Measurements from ENCODE around the gene PAFAH1B1. TPM values are rescaled to one million over a fixed set of nuclear protein-coding genes. Genes with fewer than 3 reads are reported as not detected.
A peak's percentile ranks its signal among the peaks of the same experiment; 100 is the strongest.

PAFAH1B1 gene
- total RNA-seq, 3 donors from 2014 or later = 122 to 133 (median 130) TPM

- DNase-seq (no peak), ATAC-seq (no peak)
- Mint-ChIP-seq H3K36me3 (ENCODE audit: insufficient read depth) (peaks cover 7% of the 10 kb centered on the region), H3K4me3 (no peak overlapping the region), H3K27me3 (ENCODE audit: low read depth) (no peaks in the 10 kb centered on the region), H3K9me3 (no peaks in the 10 kb centered on the region), H3K4me1 (ENCODE audit: low read depth) (peaks cover 22% of the 10 kb centered on the region)
Measured at GRCh38 chr17:2704031-2704889, 110.8 kb downstream of the PAFAH1B1 start.

DNA sequence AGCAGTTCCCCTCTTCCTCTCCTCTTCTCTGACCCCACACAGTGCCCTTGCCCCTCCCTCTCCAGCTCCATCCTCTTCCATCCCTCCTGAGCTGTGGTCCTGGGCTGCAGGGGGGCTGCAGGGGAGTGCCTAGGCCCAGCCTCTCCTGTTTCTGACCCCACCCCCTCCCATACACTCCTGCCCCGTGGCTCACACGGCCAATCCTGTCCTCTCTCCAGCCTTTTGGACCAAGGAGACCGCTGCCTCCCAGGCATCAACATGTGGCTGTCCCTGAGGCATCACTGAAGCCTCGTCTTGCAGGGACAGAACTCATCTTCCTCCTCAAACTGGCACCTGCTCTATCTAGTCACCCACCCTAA, 111.4 kb downstream of the PAFAH1B1 start:
- no peak for ATAC-seq
- Mint-ChIP-seq H3K9me3 (no peaks in the 10 kb centered on the region), H3K4me1 (ENCODE audit: low read depth) (peaks cover 28% of the 10 kb centered on the region), H3K4me3 (no peak overlapping the region), H3K27me3 (ENCODE audit: low read depth) (no peaks in the 10 kb centered on the region), H3K36me3 (ENCODE audit: insufficient read depth) (peaks cover 7% of the 10 kb centered on the region)
- DNase-seq = no peak

DNA sequence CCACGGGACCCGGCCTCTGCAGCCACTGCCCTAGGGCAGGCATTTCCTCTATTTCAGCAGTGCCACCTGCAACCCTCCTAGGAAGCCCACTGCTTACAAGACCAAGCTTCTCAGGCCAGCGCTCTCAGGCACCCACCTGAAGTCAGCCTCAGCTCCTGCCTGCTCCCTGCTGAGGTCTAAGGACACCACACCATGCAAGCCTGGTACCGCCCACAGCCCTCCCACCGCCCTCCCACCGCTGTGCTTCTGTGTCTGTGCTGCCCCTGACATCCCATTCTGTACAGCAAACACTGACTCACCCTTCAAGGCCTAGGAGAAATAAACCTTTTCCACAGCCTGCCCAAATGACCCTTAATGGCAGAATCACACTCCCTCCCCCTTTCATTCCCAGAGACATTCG, 111.8 kb downstream of the PAFAH1B1 start:
- Mint-ChIP-seq H3K4me3 (peak overlapping the region; percentile 5), H3K9me3 (no peaks in the 10 kb centered on the region), H3K27me3 (ENCODE audit: low read depth) (no peaks in the 10 kb centered on the region), H3K36me3 (ENCODE audit: insufficient read depth) (peaks cover 5% of the 10 kb centered on the region), H3K4me1 (ENCODE audit: low read depth) (peaks cover 32% of the 10 kb centered on the region)
- ATAC-seq (no peak), DNase-seq (no peak)

GRCh38 chr17:2705888-2706795, 112.7 kb downstream of the PAFAH1B1 start:
- Mint-ChIP-seq H3K36me3 (ENCODE audit: insufficient read depth) (peaks cover 2% of the 10 kb centered on the region), H3K9me3 (no peaks in the 10 kb centered on the region), H3K4me3 (no peak overlapping the region), H3K4me1 (ENCODE audit: low read depth) (peaks cover 35% of the 10 kb centered on the region), H3K27me3 (ENCODE audit: low read depth) (no peaks in the 10 kb centered on the region)
- DNase-seq (no peak), ATAC-seq (no peak)

GRCh38 chr17:2706911-2707510, 113.6 kb downstream of the PAFAH1B1 start:
- no peaks in the 10 kb centered on the region for H3K27me3 Mint-ChIP-seq (ENCODE audit: low read depth)
- H3K4me3 Mint-ChIP-seq = no peak overlapping the region
- peaks cover 37% of the 10 kb centered on the region for H3K4me1 Mint-ChIP-seq (ENCODE audit: low read depth)
- DNase-seq (no peak), ATAC-seq (no peak)
- H3K36me3 Mint-ChIP-seq (ENCODE audit: insufficient read depth) = peaks cover 2% of the 10 kb centered on the region
- H3K9me3 Mint-ChIP-seq = no peaks in the 10 kb centered on the region

- Mint-ChIP-seq H3K4me1 (ENCODE audit: low read depth) (peaks cover 43% of the 10 kb centered on the region), H3K36me3 (ENCODE audit: insufficient read depth) (peaks cover 2% of the 10 kb centered on the region), H3K9me3 (no peaks in the 10 kb centered on the region), H3K27me3 (ENCODE audit: low read depth) (no peaks in the 10 kb centered on the region), H3K4me3 (no peak overlapping the region)
- ATAC-seq (no peak), DNase-seq (no peak)
Measured at GRCh38 chr17:2707721-2708584, 114.5 kb downstream of the PAFAH1B1 start.

DNA sequence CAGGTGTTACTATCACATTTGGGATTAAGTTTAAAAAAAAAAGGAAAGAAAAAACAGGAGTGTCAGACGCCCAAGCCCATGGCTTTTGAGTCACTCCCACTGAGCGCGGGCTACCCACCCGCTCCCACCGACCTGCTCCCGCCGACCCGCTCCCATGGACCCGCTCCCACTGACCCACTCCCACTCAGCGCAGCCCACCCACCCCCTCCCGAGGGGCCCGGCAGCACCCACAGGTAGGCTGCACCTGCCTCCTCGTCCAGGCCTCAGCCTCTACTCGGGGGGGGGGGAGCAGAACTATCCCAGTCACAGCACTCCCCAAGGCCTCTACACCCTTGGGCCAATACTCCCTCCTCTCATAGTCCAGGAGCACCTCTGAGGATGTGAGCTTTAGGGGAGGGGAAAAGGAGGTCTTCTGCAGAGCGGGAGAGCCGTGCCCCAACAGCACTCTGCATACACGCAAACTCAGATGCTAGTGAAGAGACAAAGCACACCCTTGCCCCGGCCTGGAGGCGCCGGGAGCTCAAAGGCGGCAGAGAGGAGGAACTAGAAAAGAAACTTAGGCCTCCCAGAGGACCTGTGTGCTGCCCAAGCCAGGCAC, 115.2 kb downstream of the PAFAH1B1 start:
- DNase-seq (no peak), ATAC-seq (no peak)
- Mint-ChIP-seq H3K27me3 (ENCODE audit: low read depth) (no peaks in the 10 kb centered on the region), H3K4me1 (ENCODE audit: low read depth) (peaks cover 44% of the 10 kb centered on the region), H3K9me3 (no peaks in the 10 kb centered on the region), H3K4me3 (peak overlapping the region; percentile 91), H3K36me3 (ENCODE audit: insufficient read depth) (peaks cover 2% of the 10 kb centered on the region)

DNA sequence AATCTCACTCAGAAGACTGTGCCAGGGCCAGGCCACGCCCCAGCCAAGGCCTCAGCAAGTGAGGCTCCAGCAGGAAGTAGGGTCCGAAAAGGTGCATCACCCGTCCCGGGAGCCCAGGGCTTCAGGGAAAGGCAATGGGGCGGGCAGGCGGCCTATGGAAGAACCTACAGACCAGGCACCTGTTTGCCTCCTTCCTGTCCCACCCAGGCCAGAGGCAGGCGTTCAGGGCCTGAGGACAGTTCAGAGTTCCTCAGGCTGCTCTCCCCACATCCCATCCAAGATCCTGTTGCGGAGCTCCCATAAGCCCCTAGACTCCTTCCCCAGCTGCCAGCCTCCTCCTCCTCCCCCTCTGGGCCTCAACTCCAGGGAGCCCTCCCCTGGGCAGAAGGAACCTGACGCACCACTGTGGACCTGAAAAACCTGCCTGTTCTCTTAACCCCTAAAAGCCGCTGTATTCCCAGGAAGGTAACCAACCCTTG, 115.8 kb downstream of the PAFAH1B1 start:
- peak overlapping the region; percentile 91 for H3K4me3 Mint-ChIP-seq
- DNase-seq (no peak), ATAC-seq (no peak)
- no peaks in the 10 kb centered on the region for H3K9me3 Mint-ChIP-seq
- peaks cover 2% of the 10 kb centered on the region for H3K36me3 Mint-ChIP-seq (ENCODE audit: insufficient read depth)
- H3K4me1 Mint-ChIP-seq (ENCODE audit: low read depth) = peaks cover 44% of the 10 kb centered on the region
- no peaks in the 10 kb centered on the region for H3K27me3 Mint-ChIP-seq (ENCODE audit: low read depth)

DNA sequence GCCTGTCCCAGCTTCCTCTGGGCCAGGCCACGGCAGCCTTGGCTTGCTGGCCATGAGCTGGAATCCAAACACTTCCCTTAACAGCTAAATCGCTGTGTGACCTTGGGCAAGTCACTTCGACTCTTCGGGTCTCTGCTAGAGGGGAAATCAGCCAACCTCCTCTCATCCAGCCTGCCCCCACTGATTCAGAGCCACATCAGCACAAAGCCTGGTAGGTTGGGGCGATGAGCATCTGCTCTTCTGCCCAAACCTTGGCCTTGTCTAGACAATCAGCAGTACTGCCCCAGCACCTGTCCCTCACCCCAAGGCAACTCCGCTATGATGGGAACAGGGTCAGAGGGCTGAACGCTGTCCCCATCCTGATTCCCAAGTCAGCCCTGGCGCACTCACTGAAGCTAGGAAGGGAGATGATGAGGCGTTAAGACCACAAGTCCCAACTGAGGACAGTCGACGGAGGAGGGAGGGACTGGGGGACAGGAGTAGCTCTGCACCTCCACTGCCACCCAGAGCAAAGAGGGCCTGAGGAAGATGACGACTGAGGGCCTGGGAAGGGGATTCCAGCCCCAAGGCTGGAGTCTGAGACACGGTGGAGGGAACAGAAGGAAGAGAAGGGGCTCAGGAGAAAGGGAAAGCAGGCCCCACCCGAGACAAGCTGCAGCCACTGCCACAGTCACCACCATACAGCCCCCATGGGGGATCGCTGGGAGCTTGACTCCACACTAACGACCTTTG, 116.8 kb downstream of the PAFAH1B1 start:
- no peaks in the 10 kb centered on the region for H3K27me3 Mint-ChIP-seq (ENCODE audit: low read depth)
- no peak for DNase-seq
- H3K4me1 Mint-ChIP-seq (ENCODE audit: low read depth) = peaks cover 41% of the 10 kb centered on the region
- no peaks in the 10 kb centered on the region for H3K36me3 Mint-ChIP-seq (ENCODE audit: insufficient read depth)
- peak overlapping the region; percentile 91 for H3K4me3 Mint-ChIP-seq
- no peak for ATAC-seq
- H3K9me3 Mint-ChIP-seq = no peaks in the 10 kb centered on the region

GRCh38 chr17:2710803-2711607, 117.6 kb downstream of the PAFAH1B1 start:
- Mint-ChIP-seq H3K9me3 (no peaks in the 10 kb centered on the region), H3K4me1 (ENCODE audit: low read depth) (peaks cover 36% of the 10 kb centered on the region), H3K27me3 (ENCODE audit: low read depth) (no peaks in the 10 kb centered on the region), H3K36me3 (ENCODE audit: insufficient read depth) (no peaks in the 10 kb centered on the region), H3K4me3 (peak overlapping the region; percentile 91)
- peak; percentile 39 to 47 for ATAC-seq
- DNase-seq = peak; percentile 32

- DNase-seq (peak; percentile 97), ATAC-seq (peak; percentile 89 to 91)
- peaks cover 33% of the 10 kb centered on the region for H3K4me1 Mint-ChIP-seq (ENCODE audit: low read depth)
- H3K36me3 Mint-ChIP-seq (ENCODE audit: insufficient read depth) = no peaks in the 10 kb centered on the region
- no peaks in the 10 kb centered on the region for H3K27me3 Mint-ChIP-seq (ENCODE audit: low read depth)
- no peaks in the 10 kb centered on the region for H3K9me3 Mint-ChIP-seq
- H3K4me3 Mint-ChIP-seq = peak within 1 kb of the TSS; percentile 91
Measured at GRCh38 chr17:2711608-2712299, 118.3 kb downstream of the PAFAH1B1 start, which contains the start of gene CLUH. Gene CLUH (minus strand): TSS chr17:2711764. CDS start chr17:2711661, 103 bp downstream.

All from activated T-cell treated with anti-CD3 and anti-CD28 coated beads, Interleukin-2, amount 50 U/mL, for 4 hours (primary cell).